ENCODE measurements around the gene SUGP2. TPM values are rescaled to one million over a fixed set of nuclear protein-coding genes. Genes with fewer than 3 reads are reported as not detected.

Gene SUGP2
- 100 to 1,000 TPM; 125 to 128 TPM for total RNA-seq

DNA sequence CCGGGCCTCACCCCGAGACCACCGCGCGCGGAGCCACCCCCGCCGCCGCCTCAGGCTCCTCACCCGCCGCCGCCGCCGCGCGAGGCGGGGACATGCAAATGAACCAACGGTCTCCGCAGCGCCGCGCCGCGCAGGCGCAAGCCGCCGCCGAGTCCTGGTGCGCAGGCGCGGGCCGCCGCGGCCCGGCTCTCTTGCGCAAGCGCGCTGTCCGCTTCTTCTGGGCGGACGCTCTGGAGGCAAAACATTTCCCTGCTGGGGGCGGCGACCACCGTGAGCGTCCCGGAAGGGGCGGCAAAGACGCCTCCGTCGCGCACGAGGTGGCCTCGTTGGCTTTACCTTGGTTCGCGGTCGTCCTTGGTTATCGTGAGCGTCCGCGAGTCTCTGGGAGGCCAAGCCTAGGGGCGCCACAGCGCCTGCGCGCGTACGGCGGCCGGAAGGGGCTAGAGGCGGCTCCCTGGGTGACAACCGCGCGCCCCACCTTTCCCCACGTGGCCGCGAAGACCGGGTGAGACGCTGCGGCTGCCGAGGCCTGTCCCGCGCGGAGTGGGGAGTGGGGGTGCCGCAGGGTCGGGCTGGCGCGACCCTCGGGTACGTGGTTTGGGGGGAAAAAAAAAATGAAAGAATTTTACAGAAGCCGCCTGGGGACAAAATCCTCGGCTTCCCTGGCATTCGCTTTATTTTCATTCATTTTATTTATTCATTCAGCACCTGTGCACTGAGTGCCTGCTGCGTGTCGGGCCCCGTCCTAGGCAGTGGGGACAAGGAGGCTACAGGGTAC is at the start of gene SUGP2, which contains the start of gene ARMC6:
TSS of gene SUGP2 (minus strand) at position 92 of the 778 bp plus-strand sequence. CDS start 2,446 bp downstream, outside the sequence.
TSS of gene ARMC6 (plus strand) at position 178 of the 778 bp plus-strand sequence. CDS start 607 bp downstream, outside the sequence.
- Mint-ChIP-seq H3K9me3 (no peaks in the 10 kb centered on the region), H3K4me3 (peak within 1 kb of the TSS; percentile 97), H3K4me1 (peaks cover 38% of the 10 kb centered on the region), H3K27ac (peak within 1 kb of the TSS; percentile 90), H3K36me3 (ENCODE audit: low read depth) (peaks cover 27% of the 10 kb centered on the region), H3K27me3 (no peaks in the 10 kb centered on the region)
- POLR2A ChIA-PET, result interaction anchor here (1.0 to 2.4 kb wide), 2 partner anchors 31 to 114 kb away, joined by 5 to 7 read pairs; partner anchors contain the start of genes COPE and DDX49
- peak; percentile 91 for DNase-seq
- CTCF ChIA-PET, result no interaction called here

DNA sequence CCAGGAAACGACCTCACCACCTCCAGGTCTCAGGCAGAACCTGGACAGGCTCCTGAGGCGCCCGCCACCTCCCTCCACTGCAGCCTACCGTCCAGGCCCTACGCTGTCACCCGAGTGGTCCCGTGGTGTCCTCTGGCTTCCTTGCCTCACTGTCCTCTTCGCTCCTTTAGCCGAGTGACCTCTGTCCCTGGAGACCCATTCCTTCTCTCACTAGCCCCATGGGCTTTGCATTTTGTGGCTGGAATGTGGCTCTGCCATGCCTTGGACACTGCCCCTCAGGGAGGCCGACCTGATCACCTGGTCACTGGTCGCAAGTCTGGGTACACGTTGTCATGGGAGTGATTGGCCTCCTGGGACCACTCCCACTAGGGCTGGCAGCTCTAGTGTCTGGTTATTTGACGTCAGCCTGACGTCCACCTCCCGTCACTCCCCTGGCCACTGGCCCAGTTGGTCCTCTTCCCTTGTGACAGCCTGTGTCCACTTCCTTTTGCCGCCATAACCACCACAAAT is 48.4 kb upstream of the SUGP2 start:
- H3K9me3 Mint-ChIP-seq, result no peaks in the 10 kb centered on the region
- no peak overlapping the region for H3K27ac Mint-ChIP-seq
- POLR2A ChIA-PET, result no interaction called here
- H3K27me3 Mint-ChIP-seq, result no peaks in the 10 kb centered on the region
- no peak for DNase-seq
- no peaks in the 10 kb centered on the region for H3K36me3 Mint-ChIP-seq (ENCODE audit: low read depth)
- CTCF ChIA-PET, result no interaction called here
- H3K4me3 Mint-ChIP-seq, result no peak overlapping the region
- H3K4me1 Mint-ChIP-seq, result no peaks in the 10 kb centered on the region

GRCh38 chr19:19079571-19079970 is 46.3 kb upstream of the SUGP2 start:
- Mint-ChIP-seq H3K4me3 (no peak overlapping the region), H3K4me1 (no peaks in the 10 kb centered on the region), H3K27me3 (no peaks in the 10 kb centered on the region), H3K9me3 (no peaks in the 10 kb centered on the region), H3K36me3 (ENCODE audit: low read depth) (peaks cover 2% of the 10 kb centered on the region), H3K27ac (no peak overlapping the region)
- CTCF ChIA-PET, result no interaction called here
- POLR2A ChIA-PET, result no interaction called here
- DNase-seq, result no peak

DNA sequence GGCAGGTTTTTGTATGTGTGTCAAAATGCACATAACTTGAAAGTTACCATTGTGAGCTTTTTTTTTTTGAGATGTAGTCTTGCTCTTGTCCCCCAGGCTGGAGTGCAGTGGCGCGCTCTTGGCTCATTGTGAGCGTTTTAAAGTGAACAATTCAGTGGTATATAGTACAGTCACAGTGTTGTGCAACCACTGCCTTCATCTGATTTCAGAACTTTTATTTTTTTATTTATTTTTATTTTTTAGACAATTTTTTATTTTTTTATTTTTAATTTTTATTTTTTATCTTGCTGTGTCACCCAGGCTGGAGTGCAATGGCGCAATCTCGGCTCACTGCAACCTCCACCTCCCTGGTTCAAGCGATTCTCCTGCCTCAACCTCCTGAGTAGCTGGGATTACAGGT is 45.5 kb upstream of the SUGP2 start:
- Mint-ChIP-seq H3K27me3 (no peaks in the 10 kb centered on the region), H3K4me1 (no peaks in the 10 kb centered on the region), H3K36me3 (ENCODE audit: low read depth) (peaks cover 2% of the 10 kb centered on the region), H3K4me3 (no peak overlapping the region), H3K9me3 (no peaks in the 10 kb centered on the region), H3K27ac (no peak overlapping the region)
- CTCF ChIA-PET, result no interaction called here
- POLR2A ChIA-PET, result no interaction called here
- no peak for DNase-seq

GRCh38 chr19:19077103-19077502 is 43.8 kb upstream of the SUGP2 start:
- no peak for DNase-seq
- ChIA-PET CTCF (no interaction called here), POLR2A (interaction anchor here (1.0 kb wide), 1 partner anchor 23 kb away, joined by 3 read pairs; no protein-coding TSS in a partner anchor)
- H3K27ac Mint-ChIP-seq, result no peak overlapping the region
- no peaks in the 10 kb centered on the region for H3K4me1 Mint-ChIP-seq
- H3K36me3 Mint-ChIP-seq (ENCODE audit: low read depth), result peaks cover 2% of the 10 kb centered on the region
- H3K27me3 Mint-ChIP-seq, result no peaks in the 10 kb centered on the region
- H3K9me3 Mint-ChIP-seq, result no peaks in the 10 kb centered on the region
- H3K4me3 Mint-ChIP-seq, result no peak overlapping the region

GRCh38 chr19:19076476-19076875 is 43.2 kb upstream of the SUGP2 start:
- DNase-seq, result no peak
- Mint-ChIP-seq H3K4me1 (no peaks in the 10 kb centered on the region), H3K27me3 (no peaks in the 10 kb centered on the region), H3K27ac (no peak overlapping the region), H3K9me3 (no peaks in the 10 kb centered on the region), H3K4me3 (no peak overlapping the region), H3K36me3 (ENCODE audit: low read depth) (peaks cover 2% of the 10 kb centered on the region)
- CTCF ChIA-PET, result no interaction called here
- POLR2A ChIA-PET, result no interaction called here

DNA sequence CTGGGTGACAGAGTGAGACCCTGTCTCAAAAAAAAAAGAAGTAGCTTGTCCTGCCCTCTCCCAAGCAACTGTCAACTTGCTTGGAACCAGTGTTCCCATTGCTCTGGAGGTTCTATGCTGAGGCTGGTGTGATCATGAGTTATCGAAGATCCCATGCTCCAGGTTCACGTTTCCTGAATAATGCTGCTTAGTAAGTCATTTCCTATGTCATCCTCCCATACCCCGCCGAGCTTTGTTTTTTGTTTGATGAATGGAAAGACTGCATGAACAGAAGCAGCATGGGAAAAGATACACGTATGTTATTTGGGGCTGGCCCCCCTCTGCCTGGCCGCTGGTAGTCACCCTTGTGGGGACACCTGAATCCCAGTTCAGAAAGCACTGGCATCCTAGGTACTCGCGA is 41.8 kb upstream of the SUGP2 start:
- Mint-ChIP-seq H3K4me3 (no peak overlapping the region), H3K36me3 (ENCODE audit: low read depth) (peaks cover 2% of the 10 kb centered on the region), H3K4me1 (no peaks in the 10 kb centered on the region), H3K9me3 (no peaks in the 10 kb centered on the region), H3K27ac (no peak overlapping the region), H3K27me3 (no peaks in the 10 kb centered on the region)
- ChIA-PET CTCF (no interaction called here), POLR2A (no interaction called here)
- no peak for DNase-seq

DNA sequence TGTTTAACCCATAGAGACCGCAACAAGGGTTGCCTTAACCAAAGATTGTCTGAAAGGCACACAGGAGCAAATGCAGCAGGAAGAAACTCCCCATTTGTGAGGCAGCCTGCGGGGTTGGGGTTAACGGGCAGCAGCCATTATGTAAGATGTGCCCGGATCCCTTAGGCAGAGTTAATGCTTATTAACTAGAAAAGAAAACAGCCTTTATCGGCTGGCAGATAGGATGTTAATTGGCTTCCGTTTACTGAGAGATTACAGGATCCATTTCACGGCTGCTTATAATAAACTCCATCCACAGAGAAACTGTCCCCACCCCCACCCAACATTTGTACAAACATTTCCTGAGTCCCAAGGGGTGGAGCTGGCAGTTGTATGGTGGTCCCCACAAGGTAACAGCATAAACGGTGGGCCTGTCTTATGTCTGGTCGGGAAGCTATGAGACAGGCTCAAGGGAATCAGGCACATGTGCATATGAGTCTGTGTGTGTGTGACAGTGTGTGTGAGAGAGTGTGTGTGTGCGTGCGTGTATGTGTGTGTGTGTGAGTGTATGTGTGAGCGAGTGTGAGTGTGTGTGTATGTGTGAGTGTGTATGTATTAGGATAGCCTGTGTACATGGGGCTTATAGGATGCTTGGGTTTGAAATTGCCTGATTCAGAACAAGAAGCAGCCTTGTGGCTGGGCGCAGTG is 41.0 kb upstream of the SUGP2 start:
- DNase-seq, result no peak
- CTCF ChIA-PET, result no interaction called here
- Mint-ChIP-seq H3K4me3 (no peak overlapping the region), H3K9me3 (no peaks in the 10 kb centered on the region), H3K27me3 (no peaks in the 10 kb centered on the region), H3K36me3 (ENCODE audit: low read depth) (peaks cover 2% of the 10 kb centered on the region), H3K27ac (no peak overlapping the region), H3K4me1 (peaks cover 3% of the 10 kb centered on the region)
- POLR2A ChIA-PET, result no interaction called here

GRCh38 chr19:19071897-19072296 is 38.6 kb upstream of the SUGP2 start:
- Mint-ChIP-seq H3K9me3 (no peaks in the 10 kb centered on the region), H3K36me3 (ENCODE audit: low read depth) (peaks cover 2% of the 10 kb centered on the region), H3K4me3 (no peak overlapping the region), H3K4me1 (peaks cover 17% of the 10 kb centered on the region), H3K27me3 (no peaks in the 10 kb centered on the region), H3K27ac (no peak overlapping the region)
- DNase-seq, result no peak
- ChIA-PET POLR2A (no interaction called here), CTCF (no interaction called here)

- H3K27me3 Mint-ChIP-seq, result no peaks in the 10 kb centered on the region
- H3K4me3 Mint-ChIP-seq, result no peak overlapping the region
- peaks cover 29% of the 10 kb centered on the region for H3K4me1 Mint-ChIP-seq
- POLR2A ChIA-PET, result interaction anchor here (0.6 to 1.3 kb wide), 3 partner anchors 19 to 150 kb away, joined by 3 to 4 read pairs (median 4); partner anchors contain the start of genes COPE and DDX49
- H3K27ac Mint-ChIP-seq, result peak overlapping the region; percentile 76
- CTCF ChIA-PET, result interaction anchor here (0.8 to 1.1 kb wide), 4 partner anchors 19 to 593 kb away, joined by 3 read pairs; no protein-coding TSS in a partner anchor
- no peaks in the 10 kb centered on the region for H3K36me3 Mint-ChIP-seq (ENCODE audit: low read depth)
- DNase-seq, result peak; percentile 23
- H3K9me3 Mint-ChIP-seq, result no peaks in the 10 kb centered on the region
Observed at GRCh38 chr19:19068659-19069654, 35.6 kb upstream of the SUGP2 start.

GRCh38 chr19:19067276-19068072 is 34.2 kb upstream of the SUGP2 start:
- ChIA-PET CTCF (interaction anchor here (0.6 to 1.6 kb wide), 2 partner anchors 107 to 116 kb away, joined by 3 read pairs; no protein-coding TSS in a partner anchor), POLR2A (interaction anchor here (0.5 kb wide), 1 partner anchor 788 kb away, joined by 3 read pairs; no protein-coding TSS in a partner anchor)
- no peak overlapping the region for H3K4me3 Mint-ChIP-seq
- no peaks in the 10 kb centered on the region for H3K36me3 Mint-ChIP-seq (ENCODE audit: low read depth)
- H3K9me3 Mint-ChIP-seq, result no peaks in the 10 kb centered on the region
- H3K27ac Mint-ChIP-seq, result no peak overlapping the region
- peaks cover 40% of the 10 kb centered on the region for H3K4me1 Mint-ChIP-seq
- no peak for DNase-seq
- no peaks in the 10 kb centered on the region for H3K27me3 Mint-ChIP-seq

All from activated CD4-positive, alpha-beta memory T cell treated with anti-CD3 and anti-CD28 coated beads, Interleukin-2, amount 10 ng/mL, durations not matched to agents 7 days and 5 days (primary cell).